Measurements from ENCODE around the gene PRMT6.

Gene PRMT6

DNA sequence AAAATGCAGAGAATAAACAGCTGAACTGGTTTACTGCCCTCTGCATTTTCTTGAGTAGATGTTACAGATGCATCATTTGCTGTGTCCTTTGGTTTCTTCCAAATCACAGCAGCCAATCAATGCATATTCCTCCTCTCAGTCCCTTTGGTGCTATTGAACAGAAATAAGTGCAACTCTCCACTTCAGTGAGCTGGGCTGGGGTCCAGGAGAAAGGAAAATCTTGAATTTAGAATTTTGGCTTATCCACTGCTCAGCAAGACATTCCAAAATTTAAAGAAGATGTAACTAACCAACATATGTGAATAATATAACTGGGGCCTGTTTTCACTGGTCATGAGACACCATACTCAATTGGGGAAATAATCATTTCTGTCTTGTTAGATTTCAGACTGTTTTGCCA, 39.2 kb downstream of the PRMT6 start:
- no peak for DNase-seq (ENCODE audit: low read depth, low spot score)
- in situ Hi-C loops (cut with HindIII; ENCODE audit: low sequenced_read_pairs), result no loop called here
- TF ChIP-seq, protein P1, sequence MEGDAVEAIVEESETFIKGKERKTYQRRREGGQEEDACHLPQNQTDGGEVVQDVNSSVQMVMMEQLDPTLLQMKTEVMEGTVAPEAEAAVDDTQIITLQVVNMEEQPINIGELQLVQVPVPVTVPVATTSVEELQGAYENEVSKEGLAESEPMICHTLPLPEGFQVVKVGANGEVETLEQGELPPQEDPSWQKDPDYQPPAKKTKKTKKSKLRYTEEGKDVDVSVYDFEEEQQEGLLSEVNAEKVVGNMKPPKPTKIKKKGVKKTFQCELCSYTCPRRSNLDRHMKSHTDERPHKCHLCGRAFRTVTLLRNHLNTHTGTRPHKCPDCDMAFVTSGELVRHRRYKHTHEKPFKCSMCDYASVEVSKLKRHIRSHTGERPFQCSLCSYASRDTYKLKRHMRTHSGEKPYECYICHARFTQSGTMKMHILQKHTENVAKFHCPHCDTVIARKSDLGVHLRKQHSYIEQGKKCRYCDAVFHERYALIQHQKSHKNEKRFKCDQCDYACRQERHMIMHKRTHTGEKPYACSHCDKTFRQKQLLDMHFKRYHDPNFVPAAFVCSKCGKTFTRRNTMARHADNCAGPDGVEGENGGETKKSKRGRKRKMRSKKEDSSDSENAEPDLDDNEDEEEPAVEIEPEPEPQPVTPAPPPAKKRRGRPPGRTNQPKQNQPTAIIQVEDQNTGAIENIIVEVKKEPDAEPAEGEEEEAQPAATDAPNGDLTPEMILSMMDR (IDR thresholded peaks at IDR 0.05; ENCODE audit: low read depth, low read length), result no peak
- no peak overlapping the region for H3K4me3 ChIP-seq (ENCODE audit: low read depth, low read length)

DNA sequence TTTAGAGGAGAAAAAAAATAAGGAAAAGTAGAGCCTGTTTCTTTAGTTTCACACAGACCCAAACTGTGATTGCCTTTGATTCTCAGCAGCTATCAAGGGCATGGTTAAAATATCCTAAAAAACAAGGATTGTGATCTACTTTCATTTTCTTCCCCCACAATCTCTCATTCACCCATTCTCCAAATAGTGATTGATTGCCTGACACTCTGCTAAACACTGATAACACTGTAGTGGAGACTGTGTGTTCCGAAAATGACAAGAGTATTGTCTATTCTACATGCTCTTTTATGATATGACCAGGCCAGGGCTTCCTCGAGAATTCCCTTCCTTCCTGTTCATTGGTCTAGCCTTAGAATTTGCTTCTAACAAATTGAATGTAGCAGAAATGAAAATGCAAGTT, 40.2 kb downstream of the PRMT6 start:
- no peak for DNase-seq (ENCODE audit: low read depth, low spot score)
- H3K4me3 ChIP-seq (ENCODE audit: low read depth, low read length), result no peak overlapping the region
- in situ Hi-C loops (cut with HindIII; ENCODE audit: low sequenced_read_pairs), result no loop called here
- TF ChIP-seq, protein P1 (IDR thresholded peaks at IDR 0.05; ENCODE audit: low read depth, low read length), result no peak

DNA sequence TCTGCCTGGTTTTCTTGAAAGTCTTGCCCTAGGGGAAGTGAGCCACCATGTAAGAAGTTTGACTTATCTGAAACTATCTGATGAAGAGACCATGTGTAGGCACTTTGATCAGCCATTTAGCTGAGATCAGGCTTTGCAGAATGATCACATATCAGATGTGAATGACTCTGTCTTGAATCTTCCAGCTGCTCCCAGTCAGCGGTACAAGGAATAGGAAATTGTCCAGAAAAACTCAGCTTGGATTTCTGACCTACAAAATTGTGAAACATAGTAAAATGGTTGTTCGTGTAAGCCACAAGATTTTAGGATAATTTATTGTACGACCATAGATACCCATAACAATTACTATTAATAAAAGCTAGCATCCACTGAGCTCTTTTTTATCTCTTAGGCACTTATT, 42.5 kb downstream of the PRMT6 start:
- DNase-seq (ENCODE audit: low read depth, low spot score), result no peak
- TF ChIP-seq, protein P1 (IDR thresholded peaks at IDR 0.05; ENCODE audit: low read depth, low read length), result no peak
- H3K4me3 ChIP-seq (ENCODE audit: low read depth, low read length), result no peak overlapping the region
- in situ Hi-C loops (cut with HindIII; ENCODE audit: low sequenced_read_pairs), result no loop called here

DNA sequence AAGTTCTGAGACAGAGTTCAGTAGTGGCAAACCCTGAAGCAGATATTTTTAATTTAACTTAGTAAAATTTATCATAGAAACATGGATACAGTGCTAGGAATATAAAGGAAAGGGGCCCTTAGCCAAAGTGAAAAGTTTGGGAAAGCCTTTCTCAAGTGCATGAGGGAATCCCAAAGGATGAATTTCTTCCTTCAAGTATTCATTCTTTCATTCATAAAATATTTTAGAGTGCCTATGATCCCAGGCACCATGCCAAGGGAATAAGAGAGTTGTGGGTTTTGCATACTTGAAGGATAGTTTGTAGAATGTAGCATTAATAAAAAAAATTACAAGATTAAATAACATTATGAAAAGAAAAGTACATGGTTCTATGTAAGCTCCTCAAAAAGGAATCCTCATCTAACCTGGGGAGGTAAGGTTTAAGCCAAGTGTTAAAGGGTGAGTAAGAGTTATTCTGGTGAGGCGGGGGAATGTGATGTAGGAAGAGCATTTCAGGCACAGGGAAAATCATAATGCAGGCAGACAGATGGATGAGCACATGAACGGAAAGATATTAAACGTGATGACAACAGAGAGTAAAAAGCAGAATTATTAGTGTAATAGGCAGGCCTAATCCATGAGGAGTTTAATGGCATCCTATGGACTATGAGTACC, 44.0 kb downstream of the PRMT6 start:
- no peak overlapping the region for H3K4me3 ChIP-seq (ENCODE audit: low read depth, low read length)
- TF ChIP-seq, protein P1 (IDR thresholded peaks at IDR 0.05; ENCODE audit: low read depth, low read length), result no peak
- in situ Hi-C loops (cut with HindIII; ENCODE audit: low sequenced_read_pairs), result no loop called here
- DNase-seq (ENCODE audit: low read depth, low spot score), result no peak

DNA sequence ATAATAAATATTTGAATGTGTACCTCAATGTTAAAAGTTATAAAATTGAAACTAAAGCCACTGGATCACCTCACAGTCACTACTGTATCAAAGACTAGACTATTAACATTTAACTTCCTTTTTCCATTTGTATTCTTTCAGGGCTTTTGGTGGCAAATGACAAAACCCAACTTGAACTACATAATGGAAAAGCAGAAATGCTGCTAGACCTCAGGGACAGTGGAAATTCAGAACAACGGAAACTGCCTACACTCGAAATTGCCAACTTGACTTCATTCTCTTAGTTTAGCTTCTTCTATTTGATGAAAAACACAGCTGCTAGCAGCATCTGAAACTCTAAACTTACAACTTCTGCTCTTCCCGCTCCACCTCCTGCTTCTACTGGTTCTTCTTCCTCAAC, 49.4 kb downstream of the PRMT6 start:
- TF ChIP-seq, protein P1 (IDR thresholded peaks at IDR 0.05; ENCODE audit: low read depth, low read length), result no peak
- DNase-seq (ENCODE audit: low read depth, low spot score), result no peak
- no peak overlapping the region for H3K4me3 ChIP-seq (ENCODE audit: low read depth, low read length)
- in situ Hi-C loops (cut with HindIII; ENCODE audit: low sequenced_read_pairs), result no loop called here

Measured in astrocyte of the spinal cord (primary cell).